HL-60 (cell line): ENCODE measurements around the gene HINT2.

Source experiments
- GABPA ChIP-seq: IDR thresholded peaks from 2 replicates; pipeline ENCODE4 v1.6.1; 2012; ENCODE audit warnings: low read depth
- POLR2AphosphoS5 ChIP-seq: IDR thresholded peaks from 2 replicates; pipeline ENCODE4 v1.6.1; 2012; ENCODE audit warnings: low read depth
- SPI1 ChIP-seq: IDR thresholded peaks from 2 replicates; pipeline ENCODE4 v1.6.1; 2012; ENCODE audit warnings: low read depth, mild to moderate bottlenecking, borderline replicate concordance
- TF ChIP-seq, protein P1 (sequence below): IDR thresholded peaks from one replicate; pipeline ENCODE4 v1.5.1; 2011; ENCODE audit warnings: low read length, control low read depth, inconsistent platforms; ENCODE audit not compliant: insufficient read depth
- TF ChIP-seq, protein P2 (sequence below): IDR thresholded peaks from 2 replicates; pipeline ENCODE4 v1.6.1; 2012; ENCODE audit warnings: low read depth; ENCODE audit not compliant: insufficient replicate concordance

- TF ChIP-seq, protein P1, sequence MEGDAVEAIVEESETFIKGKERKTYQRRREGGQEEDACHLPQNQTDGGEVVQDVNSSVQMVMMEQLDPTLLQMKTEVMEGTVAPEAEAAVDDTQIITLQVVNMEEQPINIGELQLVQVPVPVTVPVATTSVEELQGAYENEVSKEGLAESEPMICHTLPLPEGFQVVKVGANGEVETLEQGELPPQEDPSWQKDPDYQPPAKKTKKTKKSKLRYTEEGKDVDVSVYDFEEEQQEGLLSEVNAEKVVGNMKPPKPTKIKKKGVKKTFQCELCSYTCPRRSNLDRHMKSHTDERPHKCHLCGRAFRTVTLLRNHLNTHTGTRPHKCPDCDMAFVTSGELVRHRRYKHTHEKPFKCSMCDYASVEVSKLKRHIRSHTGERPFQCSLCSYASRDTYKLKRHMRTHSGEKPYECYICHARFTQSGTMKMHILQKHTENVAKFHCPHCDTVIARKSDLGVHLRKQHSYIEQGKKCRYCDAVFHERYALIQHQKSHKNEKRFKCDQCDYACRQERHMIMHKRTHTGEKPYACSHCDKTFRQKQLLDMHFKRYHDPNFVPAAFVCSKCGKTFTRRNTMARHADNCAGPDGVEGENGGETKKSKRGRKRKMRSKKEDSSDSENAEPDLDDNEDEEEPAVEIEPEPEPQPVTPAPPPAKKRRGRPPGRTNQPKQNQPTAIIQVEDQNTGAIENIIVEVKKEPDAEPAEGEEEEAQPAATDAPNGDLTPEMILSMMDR = no peak
- TF ChIP-seq, protein P2, sequence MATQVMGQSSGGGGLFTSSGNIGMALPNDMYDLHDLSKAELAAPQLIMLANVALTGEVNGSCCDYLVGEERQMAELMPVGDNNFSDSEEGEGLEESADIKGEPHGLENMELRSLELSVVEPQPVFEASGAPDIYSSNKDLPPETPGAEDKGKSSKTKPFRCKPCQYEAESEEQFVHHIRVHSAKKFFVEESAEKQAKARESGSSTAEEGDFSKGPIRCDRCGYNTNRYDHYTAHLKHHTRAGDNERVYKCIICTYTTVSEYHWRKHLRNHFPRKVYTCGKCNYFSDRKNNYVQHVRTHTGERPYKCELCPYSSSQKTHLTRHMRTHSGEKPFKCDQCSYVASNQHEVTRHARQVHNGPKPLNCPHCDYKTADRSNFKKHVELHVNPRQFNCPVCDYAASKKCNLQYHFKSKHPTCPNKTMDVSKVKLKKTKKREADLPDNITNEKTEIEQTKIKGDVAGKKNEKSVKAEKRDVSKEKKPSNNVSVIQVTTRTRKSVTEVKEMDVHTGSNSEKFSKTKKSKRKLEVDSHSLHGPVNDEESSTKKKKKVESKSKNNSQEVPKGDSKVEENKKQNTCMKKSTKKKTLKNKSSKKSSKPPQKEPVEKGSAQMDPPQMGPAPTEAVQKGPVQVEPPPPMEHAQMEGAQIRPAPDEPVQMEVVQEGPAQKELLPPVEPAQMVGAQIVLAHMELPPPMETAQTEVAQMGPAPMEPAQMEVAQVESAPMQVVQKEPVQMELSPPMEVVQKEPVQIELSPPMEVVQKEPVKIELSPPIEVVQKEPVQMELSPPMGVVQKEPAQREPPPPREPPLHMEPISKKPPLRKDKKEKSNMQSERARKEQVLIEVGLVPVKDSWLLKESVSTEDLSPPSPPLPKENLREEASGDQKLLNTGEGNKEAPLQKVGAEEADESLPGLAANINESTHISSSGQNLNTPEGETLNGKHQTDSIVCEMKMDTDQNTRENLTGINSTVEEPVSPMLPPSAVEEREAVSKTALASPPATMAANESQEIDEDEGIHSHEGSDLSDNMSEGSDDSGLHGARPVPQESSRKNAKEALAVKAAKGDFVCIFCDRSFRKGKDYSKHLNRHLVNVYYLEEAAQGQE = no peak
- no peak for TF ChIP-seq GABPA
- no peak for TF ChIP-seq POLR2AphosphoS5
- no peak for TF ChIP-seq SPI1
Measured at GRCh38 chr9:35842795-35843194, 28.0 kb upstream of the HINT2 start.
